GM12878 (cell line): ENCODE measurements around the gene YRDC.

Experiments
- HCFC1 ChIP-seq: fragments of 150-350 bp; IDR thresholded peaks from 2 replicates; pipeline ENCODE4 v1.6.1; 2014; ENCODE audit warnings: low read length
- NRF1 ChIP-seq: conservative IDR thresholded peaks from 2 replicates; pipeline ENCODE4 v1.6.1; 2011; ENCODE audit warnings: mild to moderate bottlenecking, low read depth, low read length, improper control_type of control experiment
- POLR2A ChIP-seq: IDR thresholded peaks from 2 replicates; pipeline ENCODE4 v1.6.1; 2011; ENCODE audit warnings: low read depth, mild to moderate bottlenecking, low read length
- SIX5 ChIP-seq: IDR thresholded peaks from 2 replicates; pipeline ENCODE4 v1.6.1; 2011; ENCODE audit warnings: mild to moderate bottlenecking, low read depth, low read length, moderate library complexity; ENCODE audit not compliant: severe bottlenecking
- TARDBP ChIP-seq: IDR thresholded peaks from 2 replicates; pipeline ENCODE4 v1.6.1; 2016; ENCODE audit warnings: borderline replicate concordance
- TF ChIP-seq, protein P1 (sequence below), 3 experiments: IDR thresholded peaks in 2 of 3; conservative IDR thresholded peaks in 1 of 3; 2 replicates each; pipeline ENCODE4 v1.5.1; 2011; ENCODE audit warnings: low read depth in 3 of 3, low read length in 3 of 3, mild to moderate bottlenecking in 3 of 3, control low read depth in 2 of 3, moderate library complexity in 2 of 3, inconsistent platforms in 1 of 3, mixed read lengths in 1 of 3; ENCODE audit not compliant: control insufficient read depth in 2 of 3, insufficient read depth in 1 of 3; ENCODE audit errors: extremely low read depth in 1 of 3
- TF ChIP-seq, protein P2 (sequence below): fragments of 450-650 bp; IDR thresholded peaks from 2 replicates; pipeline ENCODE4 v1.6.1; 2017; ENCODE audit warnings: mild to moderate bottlenecking, low read depth, inconsistent platforms; ENCODE audit not compliant: poor library complexity, severe bottlenecking

DNA sequence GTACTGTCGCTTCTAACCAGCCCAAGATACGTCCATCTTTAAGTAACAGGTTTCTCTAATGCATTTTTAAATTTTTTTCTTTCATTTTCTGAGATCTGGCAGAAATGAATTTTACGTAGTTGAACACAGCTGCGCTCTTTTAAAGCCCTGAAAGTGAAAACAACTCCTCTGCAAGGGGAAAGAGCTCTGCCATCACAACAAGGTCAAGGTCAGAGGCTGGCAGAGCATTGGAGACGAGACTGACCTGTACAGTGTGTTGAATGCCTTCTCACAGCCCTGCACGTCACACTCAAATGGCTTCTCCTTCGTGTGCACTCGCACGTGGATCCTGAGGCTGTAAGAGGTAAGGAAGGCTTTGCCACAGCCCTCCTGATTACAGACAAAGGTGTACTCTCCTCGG lies 31.7 kb upstream of the YRDC start:
- TF ChIP-seq, protein P1, sequence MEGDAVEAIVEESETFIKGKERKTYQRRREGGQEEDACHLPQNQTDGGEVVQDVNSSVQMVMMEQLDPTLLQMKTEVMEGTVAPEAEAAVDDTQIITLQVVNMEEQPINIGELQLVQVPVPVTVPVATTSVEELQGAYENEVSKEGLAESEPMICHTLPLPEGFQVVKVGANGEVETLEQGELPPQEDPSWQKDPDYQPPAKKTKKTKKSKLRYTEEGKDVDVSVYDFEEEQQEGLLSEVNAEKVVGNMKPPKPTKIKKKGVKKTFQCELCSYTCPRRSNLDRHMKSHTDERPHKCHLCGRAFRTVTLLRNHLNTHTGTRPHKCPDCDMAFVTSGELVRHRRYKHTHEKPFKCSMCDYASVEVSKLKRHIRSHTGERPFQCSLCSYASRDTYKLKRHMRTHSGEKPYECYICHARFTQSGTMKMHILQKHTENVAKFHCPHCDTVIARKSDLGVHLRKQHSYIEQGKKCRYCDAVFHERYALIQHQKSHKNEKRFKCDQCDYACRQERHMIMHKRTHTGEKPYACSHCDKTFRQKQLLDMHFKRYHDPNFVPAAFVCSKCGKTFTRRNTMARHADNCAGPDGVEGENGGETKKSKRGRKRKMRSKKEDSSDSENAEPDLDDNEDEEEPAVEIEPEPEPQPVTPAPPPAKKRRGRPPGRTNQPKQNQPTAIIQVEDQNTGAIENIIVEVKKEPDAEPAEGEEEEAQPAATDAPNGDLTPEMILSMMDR (IDR thresholded peaks at IDR 0.05 in 2 of 3, conservative IDR thresholded peaks at IDR 0.05 in 1 of 3; ENCODE audit: control insufficient read depth in 2 of 3, extremely low read depth in 1 of 3, insufficient read depth in 1 of 3, low read depth in 3 of 3, low read length in 3 of 3): no peak
- TF ChIP-seq TARDBP (no peak), POLR2A (no peak), HCFC1 (no peak), NRF1 (no peak), SIX5 (no peak)
- TF ChIP-seq, protein P2, sequence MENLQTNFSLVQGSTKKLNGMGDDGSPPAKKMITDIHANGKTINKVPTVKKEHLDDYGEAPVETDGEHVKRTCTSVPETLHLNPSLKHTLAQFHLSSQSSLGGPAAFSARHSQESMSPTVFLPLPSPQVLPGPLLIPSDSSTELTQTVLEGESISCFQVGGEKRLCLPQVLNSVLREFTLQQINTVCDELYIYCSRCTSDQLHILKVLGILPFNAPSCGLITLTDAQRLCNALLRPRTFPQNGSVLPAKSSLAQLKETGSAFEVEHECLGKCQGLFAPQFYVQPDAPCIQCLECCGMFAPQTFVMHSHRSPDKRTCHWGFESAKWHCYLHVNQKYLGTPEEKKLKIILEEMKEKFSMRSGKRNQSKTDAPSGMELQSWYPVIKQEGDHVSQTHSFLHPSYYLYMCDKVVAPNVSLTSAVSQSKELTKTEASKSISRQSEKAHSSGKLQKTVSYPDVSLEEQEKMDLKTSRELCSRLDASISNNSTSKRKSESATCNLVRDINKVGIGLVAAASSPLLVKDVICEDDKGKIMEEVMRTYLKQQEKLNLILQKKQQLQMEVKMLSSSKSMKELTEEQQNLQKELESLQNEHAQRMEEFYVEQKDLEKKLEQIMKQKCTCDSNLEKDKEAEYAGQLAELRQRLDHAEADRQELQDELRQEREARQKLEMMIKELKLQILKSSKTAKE: no peak
